Erythroblast (primary cell): ENCODE data around the gene MAP3K20.
A peak's percentile ranks its signal among the peaks of the same experiment; 100 is the strongest.
"Not testable (repeated sequence)": the region's sequence is repeated elsewhere in the genome, so short reads cannot be mapped to it uniquely, and the experiment has no call there.

Experiments
- DNase-seq, 2 experiments: peaks; one replicate each; lab custom pipeline; 2025; lab: John Stamatoyannopoulos, UW
- GATA1 ChIP-seq: IDR thresholded peaks from 2 replicates; pipeline ENCODE4 v1.6.1; 2011; ENCODE audit warnings: low read depth, mild to moderate bottlenecking, control low read depth, low read length, moderate library complexity
- POLR2A ChIP-seq: IDR thresholded peaks from 2 replicates; pipeline ENCODE4 v1.6.1; 2011; ENCODE audit warnings: mild to moderate bottlenecking, low read length

Gene MAP3K20

DNA sequence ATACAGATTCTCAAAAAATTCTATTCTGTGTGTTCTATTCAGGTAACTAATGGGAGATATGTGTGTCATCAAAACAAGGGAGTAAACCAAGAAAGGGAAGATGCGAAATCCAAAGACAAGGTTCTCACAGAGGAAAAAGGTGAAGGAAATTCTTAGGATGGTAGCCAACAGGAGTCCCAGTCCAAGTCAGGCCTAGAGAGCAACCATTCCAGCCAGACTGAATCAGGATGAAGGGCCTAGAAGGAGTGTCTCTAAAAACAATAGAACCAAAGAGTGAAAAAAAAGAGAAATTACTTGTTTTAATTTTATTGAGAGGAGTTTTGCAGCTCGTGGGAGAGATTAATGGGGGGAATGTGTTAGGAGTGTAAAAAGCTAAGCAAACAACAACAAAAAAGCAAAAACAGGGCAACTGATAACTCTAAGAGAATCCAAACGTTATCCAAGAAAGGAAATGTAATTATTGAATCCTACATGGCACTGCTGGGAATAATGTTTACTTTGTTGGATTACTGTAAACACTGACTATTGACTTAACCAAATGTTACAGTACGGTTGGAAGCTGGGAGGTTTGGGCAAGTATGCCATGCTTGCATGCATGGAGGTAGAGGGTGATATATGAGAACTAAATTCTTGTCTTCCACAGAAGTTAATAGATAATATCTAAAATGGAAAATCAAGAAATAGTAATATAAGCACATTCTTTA lies 12.3 kb downstream of the MAP3K20 start:
- TF ChIP-seq GATA1 (no peak), POLR2A (no peak)

GRCh38 chr2:173090276-173090877 lies 14.7 kb downstream of the MAP3K20 start:
- no peak for TF ChIP-seq GATA1
- TF ChIP-seq POLR2A: no peak
- DNase-seq: no peak

More for the DNA sequence above, 12.3 kb downstream of the MAP3K20 start:
- DNase-seq: no peak

DNA sequence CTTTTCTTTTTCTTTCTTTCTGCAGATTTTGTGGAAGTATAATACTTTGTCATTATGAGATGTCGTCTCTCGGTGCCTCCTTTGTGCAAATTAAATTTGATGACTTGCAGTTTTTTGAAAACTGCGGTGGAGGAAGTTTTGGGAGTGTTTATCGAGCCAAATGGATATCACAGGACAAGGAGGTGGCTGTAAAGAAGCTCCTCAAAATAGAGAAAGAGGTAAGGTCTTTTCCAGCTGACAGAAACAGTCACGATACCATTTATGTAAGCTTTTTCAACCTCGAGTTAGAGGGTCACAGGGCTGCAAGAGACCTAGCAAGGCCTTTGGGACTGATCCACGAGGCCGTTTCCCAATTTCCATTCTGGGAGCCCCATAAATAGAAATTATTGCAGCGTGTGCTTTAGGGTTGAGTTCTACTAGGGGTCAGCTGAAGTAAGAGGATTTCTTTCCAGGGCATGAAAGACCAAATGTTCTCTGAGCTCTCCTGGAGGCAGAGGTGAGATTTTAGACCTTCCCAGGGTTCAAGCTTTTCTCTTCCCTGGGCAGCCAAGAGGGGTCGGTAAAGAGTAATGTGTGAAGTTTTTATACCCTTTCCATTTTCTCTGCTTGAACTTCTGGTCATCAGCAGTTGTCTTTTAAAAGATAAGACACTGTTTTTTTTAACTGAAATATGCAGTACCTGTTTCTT lies 15.5 kb downstream of the MAP3K20 start:
- no peak for TF ChIP-seq POLR2A
- no peak for TF ChIP-seq GATA1
- DNase-seq: peak; percentile 4 to 24

DNA sequence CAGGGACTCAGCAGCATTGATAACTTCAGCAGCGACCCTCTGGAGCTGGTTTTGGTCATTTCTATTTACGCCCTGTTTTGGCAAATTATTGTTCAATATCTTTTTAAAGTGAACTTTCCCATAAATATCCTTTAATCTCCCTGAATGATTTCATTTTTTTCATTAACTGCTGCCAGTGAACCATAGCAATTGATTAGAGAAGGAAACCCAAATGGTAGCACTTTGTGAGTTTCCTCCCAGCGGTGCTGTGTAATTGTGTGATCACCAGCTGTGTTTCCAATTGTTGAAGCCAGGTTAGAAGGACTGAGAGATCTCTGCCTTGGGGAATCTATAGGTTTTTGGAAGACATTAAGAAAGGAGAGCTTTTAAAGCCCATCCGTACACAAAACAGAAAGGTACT lies 16.3 kb downstream of the MAP3K20 start:
- no peak for DNase-seq
- TF ChIP-seq POLR2A (no peak), GATA1 (no peak)

DNA sequence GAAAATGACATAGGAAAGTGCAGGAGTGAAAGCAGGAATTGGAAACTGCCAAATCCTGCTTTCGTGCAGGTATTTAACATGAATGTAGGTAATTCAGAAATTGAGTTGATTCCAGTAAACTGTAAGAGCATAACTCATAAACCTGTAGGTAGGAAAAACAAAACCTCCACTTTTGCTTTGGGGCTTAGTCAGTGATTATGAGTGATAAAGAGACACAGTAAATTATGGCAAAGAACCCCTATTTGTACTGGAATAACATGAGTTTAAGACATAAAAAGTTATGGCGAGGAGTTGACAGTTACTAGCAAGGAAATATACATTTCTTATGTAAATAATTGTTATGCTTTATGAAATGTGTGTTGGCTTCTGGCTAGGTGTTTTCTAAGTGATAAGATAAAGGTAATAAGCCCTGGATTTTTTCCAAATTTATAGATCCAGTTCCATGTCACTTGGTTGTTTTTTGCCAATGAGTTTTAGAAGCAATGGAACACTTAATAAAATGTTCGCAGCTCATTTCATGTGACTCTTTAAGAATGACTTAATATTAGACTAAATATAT lies 17.3 kb downstream of the MAP3K20 start:
- no peak for TF ChIP-seq POLR2A
- no peak for TF ChIP-seq GATA1
- DNase-seq: no peak

- not testable (repeated sequence) for DNase-seq
Observed at GRCh38 chr2:173093617-173094016, 18.0 kb downstream of the MAP3K20 start.

DNA sequence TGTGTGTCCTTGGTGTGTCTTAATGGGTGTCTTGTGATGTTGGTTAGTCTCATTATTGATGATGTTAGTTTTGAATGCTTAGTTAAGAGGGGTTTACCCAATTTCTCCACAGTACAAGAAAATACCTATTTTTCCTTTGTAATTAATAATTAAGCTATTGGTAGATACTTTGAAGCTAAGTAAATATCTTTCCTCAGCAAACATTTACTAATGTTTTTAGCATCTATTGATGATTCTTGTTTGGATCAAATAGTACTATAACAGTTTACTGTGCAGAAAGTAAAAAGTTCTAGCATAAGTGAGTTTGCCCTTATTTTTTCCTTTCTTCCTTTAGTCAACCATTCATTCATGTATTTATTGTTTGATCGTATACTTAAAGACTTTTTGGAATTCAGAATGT lies 19.1 kb downstream of the MAP3K20 start:
- TF ChIP-seq GATA1 (no peak), POLR2A (no peak)
- DNase-seq: no peak

DNA sequence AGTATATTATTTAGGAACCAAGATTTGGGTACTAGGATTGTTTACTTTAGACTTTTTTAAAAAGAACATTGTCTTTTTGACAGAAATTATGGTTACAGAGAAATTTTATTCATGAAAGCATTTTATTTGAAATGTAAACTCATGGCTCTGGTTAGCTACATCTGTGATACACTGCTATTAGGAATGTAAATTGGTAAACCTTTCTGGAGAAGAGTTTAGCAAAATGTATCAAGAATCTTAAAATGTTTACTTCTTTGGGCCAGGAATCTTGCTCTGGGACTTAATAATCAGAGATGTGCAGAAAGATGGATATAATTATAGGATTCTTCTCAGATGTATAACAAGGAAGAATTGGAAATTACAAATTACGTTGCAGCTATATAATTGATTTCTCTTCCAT lies 19.7 kb downstream of the MAP3K20 start:
- no peak for DNase-seq
- TF ChIP-seq GATA1: no peak
- no peak for TF ChIP-seq POLR2A

DNA sequence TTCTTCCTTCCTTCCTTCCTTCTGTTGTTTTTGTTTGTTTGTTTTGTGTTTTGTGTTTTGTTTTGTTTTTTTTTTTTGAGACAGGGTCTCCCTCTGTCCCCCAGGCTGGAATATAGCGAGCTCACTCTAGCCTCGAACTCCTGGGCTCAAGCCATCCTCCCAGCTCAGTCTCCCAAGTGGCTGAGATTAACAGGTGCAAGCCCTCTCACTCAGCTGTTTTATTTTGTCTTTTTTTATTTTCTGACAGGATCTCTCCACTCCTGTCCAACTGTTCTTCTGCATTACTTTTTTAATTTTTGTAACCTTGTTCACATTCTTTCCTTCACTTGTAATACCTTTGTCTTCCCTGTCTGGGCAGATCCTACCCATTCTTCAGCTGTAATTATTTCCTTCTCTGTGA lies 23.6 kb downstream of the MAP3K20 start:
- DNase-seq: no peak
- TF ChIP-seq GATA1 (no peak), POLR2A (no peak)

GRCh38 chr2:173099804-173100203 lies 24.2 kb downstream of the MAP3K20 start:
- TF ChIP-seq POLR2A (no peak), GATA1 (no peak)
- no peak for DNase-seq

- TF ChIP-seq POLR2A (no peak), GATA1 (no peak)
- peak in 1 of 2 experiments; percentile 8 for DNase-seq
Observed at GRCh38 chr2:173101687-173102086, 26.0 kb downstream of the MAP3K20 start.

- no peak for TF ChIP-seq GATA1
- TF ChIP-seq POLR2A: no peak
- DNase-seq: no peak
Observed at GRCh38 chr2:173104156-173104555, 28.5 kb downstream of the MAP3K20 start.

- DNase-seq: peak in 1 of 2 experiments; percentile 45
- TF ChIP-seq POLR2A: no peak
- TF ChIP-seq GATA1: no peak
Observed at GRCh38 chr2:173106959-173107628, 31.4 kb downstream of the MAP3K20 start.

DNA sequence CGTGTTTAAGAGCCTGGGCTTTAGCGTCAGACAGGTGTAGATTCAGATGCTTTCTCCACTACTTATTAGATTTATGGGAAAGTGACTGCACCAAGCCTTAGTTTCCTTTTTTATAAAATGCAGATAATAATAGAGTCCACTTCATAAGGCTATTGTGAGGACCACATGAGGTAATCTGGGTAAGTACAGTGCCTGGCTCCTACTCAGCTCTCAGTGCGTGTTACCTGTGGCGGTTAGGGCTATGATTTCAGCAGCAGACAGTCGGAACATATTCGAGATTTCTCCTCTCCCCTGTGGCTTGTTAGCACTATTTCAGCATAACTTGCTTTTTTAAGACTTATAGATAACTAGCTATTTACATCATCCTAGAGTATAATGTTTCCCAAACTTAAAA lies 32.0 kb downstream of the MAP3K20 start:
- TF ChIP-seq GATA1: no peak
- TF ChIP-seq POLR2A: no peak
- DNase-seq: no peak
